ENCODE measurements around the gene SH3GLB1. TPM values are rescaled to one million over a fixed set of nuclear protein-coding genes. Genes with fewer than 3 reads are reported as not detected.
A peak's percentile ranks its signal among the peaks of the same experiment; 100 is the strongest.

The SH3GLB1 gene
- total and polyA plus RNA-seq, 2 of the 13 experiments (the other 11 are each of a cell fraction or from before 2014, with no cell fraction given): 26.0 to 41.5 TPM

DNA sequence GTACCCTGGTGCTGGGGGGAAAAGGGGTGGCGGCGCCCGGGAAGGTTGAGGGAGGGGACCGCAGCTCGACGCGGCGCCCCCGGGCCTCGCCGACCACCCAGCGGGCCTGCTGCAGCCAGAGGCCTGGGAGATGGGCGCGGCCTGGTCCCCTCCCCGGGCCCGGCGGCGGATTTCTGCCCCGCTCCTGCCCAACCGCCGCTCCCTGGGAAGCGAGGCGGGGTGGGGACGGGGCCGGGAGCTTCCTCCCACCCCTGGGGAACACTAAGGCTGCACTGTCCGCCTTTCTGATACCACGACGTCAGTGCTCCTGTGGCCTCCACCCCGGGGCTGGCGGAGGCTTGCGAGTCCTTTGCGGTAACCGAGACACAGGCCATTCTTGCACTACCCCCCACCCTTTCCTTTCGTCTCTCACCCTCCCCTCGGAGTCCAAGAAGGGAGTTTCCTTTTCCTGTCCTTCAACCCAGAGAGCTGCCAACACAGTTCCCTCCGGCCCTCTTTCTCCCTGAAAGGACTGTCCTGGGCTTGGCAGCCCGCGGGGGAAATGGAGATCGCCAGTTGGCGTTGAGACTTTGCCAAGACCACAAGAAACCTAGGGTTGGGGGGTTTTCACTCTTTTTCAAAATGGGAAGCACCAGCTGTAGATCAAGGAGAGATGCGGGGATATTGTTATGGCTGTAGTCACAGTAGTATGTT, 742 bp downstream of the SH3GLB1 start (continued):
- TF ChIP-seq DPF2 (CRISPR knock-in tag; IDR thresholded peaks at IDR 0.05; ENCODE audit: borderline replicate concordance, low read depth) (no peak), ZNF570 (CRISPR knock-in tag; IDR thresholded peaks at IDR 0.05; ENCODE audit: borderline replicate concordance) (no peak), ZNF12 (CRISPR knock-in tag; IDR thresholded peaks at IDR 0.05) (no peak), ZNF296 (CRISPR knock-in tag; conservative IDR thresholded peaks at IDR 0.05) (no peak), ZNF629 (CRISPR knock-in tag; conservative IDR thresholded peaks at IDR 0.05) (no peak), STAG1 (CRISPR knock-in tag; IDR thresholded peaks at IDR 0.05) (no peak), ZBTB40 (IDR thresholded peaks at IDR 0.05) (no peak), ZBTB40 (CRISPR knock-in tag; IDR thresholded peaks at IDR 0.05) (no peak; the same call in 1 of the 2 replicates), BRCA1 (CRISPR knock-in tag; IDR thresholded peaks at IDR 0.05) (no peak), ZBTB42 (CRISPR knock-in tag; IDR thresholded peaks at IDR 0.05) (no peak), SRY (CRISPR knock-in tag; IDR thresholded peaks at IDR 0.05) (0 out of 2 replicates have a peak, but pooled peaks have one; percentile 57), ZMAT5 (CRISPR knock-in tag; IDR thresholded peaks at IDR 0.05; ENCODE audit: borderline replicate concordance, low read depth) (no peak), SIN3B (IDR thresholded peaks at IDR 0.05; ENCODE audit: low read length) (no peak), THYN1 (CRISPR knock-in tag; IDR thresholded peaks at IDR 0.05; ENCODE audit: borderline replicate concordance, low read depth) (no peak), HNF1B (CRISPR knock-in tag; IDR thresholded peaks at IDR 0.05) (no peak)
- TF ChIP-seq, protein P1, sequence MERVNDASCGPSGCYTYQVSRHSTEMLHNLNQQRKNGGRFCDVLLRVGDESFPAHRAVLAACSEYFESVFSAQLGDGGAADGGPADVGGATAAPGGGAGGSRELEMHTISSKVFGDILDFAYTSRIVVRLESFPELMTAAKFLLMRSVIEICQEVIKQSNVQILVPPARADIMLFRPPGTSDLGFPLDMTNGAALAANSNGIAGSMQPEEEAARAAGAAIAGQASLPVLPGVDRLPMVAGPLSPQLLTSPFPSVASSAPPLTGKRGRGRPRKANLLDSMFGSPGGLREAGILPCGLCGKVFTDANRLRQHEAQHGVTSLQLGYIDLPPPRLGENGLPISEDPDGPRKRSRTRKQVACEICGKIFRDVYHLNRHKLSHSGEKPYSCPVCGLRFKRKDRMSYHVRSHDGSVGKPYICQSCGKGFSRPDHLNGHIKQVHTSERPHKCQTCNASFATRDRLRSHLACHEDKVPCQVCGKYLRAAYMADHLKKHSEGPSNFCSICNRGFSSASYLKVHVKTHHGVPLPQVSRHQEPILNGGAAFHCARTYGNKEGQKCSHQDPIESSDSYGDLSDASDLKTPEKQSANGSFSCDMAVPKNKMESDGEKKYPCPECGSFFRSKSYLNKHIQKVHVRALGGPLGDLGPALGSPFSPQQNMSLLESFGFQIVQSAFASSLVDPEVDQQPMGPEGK (CRISPR knock-in tag; IDR thresholded peaks at IDR 0.05): 0 out of 2 replicates have a peak, but pooled peaks have one; percentile 9
